Measurements from ENCODE around the gene STRA8.

GRCh38 chr7:135282561-135283254 is 49.1 kb downstream of the STRA8 start:
- TF ChIP-seq CTCF (conservative IDR thresholded peaks at IDR 0.05) (no peak), EZH2 (IDR thresholded peaks at IDR 0.05; ENCODE audit: low read depth) (no peak)

Data from PC-9 (cell line).